DMS53 (cell line): ENCODE data around the gene PNPLA5.

Source experiments
- DNase-seq: peaks from one replicate; lab custom pipeline; 2025; lab: John Stamatoyannopoulos, UW

Gene PNPLA5

DNA sequence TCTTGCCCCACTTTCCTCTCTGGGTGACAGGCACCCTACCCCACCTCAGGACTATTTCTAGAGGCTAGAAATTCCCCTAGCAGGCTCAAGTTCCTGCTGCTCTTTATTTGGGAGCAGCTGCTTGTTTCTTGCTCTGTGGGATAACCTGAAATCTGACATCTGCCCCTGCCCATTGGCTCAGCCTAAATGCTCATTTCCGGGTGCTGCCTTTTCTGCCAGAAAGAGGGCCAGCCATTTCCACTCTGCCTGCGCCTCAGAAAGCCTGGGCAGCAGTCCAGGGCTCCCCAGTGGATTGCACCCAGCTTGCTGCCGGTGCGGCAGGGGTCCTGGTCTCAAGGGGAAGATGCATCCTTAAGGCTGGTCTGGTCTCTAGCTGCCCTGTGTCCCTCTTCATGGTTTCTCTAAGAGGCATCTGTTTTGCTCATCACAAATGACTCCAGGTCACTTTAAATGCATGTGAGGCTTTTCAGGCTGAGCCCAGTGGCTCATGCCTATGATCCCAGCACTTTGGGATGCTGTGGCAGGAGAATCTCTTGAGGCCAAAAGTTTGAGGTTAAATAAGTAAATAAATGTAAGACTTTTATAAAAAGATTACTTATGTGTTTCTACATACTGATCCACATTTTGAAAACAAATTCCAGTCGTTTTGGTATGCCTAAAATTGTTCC lies 10.3 kb upstream of the PNPLA5 start:
- no peak for DNase-seq

- no peak for DNase-seq
These were observed 8.4 kb upstream of the PNPLA5 start for GRCh38 chr22:43900206-43900605.

- peak; percentile 52 for DNase-seq
These were observed 6.0 kb upstream of the PNPLA5 start for GRCh38 chr22:43897751-43898261.

DNA sequence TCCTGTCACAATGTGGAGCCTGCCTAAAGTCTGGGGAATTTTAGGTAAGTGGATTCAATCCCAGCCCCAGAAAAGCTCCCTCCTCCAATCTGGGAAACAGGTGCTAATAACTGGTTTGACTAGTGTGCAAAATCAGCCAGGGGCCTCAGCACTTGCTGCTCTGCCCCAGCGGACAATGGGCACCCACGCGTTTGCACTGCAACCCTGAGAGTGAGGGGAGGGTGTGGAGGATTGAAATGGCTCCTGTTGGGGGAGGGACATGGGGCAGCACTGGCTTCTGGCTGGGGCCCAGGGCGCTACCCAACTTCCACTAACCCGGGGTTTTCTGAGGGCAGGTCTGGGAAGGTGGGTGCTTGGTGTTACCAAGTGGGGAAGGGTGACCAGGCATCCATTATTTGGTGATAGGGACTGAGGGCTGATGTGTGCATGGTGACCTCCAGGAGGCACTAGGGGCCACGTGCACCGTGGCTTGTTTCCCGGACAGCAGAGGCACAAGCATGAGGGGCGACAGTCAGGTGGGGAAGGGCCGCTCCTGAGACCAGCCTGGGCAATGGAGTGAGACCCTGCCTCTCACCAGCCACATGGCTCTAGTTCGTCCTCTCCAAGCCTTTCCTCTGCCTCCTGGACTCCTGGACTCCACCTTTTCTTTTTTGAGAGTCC lies 4.3 kb upstream of the PNPLA5 start:
- DNase-seq: no peak

- DNase-seq: no peak
These were observed 2.3 kb upstream of the PNPLA5 start for GRCh38 chr22:43894122-43894521.

GRCh38 chr22:43893266-43893665 lies 1.5 kb upstream of the PNPLA5 start:
- no peak for DNase-seq

DNA sequence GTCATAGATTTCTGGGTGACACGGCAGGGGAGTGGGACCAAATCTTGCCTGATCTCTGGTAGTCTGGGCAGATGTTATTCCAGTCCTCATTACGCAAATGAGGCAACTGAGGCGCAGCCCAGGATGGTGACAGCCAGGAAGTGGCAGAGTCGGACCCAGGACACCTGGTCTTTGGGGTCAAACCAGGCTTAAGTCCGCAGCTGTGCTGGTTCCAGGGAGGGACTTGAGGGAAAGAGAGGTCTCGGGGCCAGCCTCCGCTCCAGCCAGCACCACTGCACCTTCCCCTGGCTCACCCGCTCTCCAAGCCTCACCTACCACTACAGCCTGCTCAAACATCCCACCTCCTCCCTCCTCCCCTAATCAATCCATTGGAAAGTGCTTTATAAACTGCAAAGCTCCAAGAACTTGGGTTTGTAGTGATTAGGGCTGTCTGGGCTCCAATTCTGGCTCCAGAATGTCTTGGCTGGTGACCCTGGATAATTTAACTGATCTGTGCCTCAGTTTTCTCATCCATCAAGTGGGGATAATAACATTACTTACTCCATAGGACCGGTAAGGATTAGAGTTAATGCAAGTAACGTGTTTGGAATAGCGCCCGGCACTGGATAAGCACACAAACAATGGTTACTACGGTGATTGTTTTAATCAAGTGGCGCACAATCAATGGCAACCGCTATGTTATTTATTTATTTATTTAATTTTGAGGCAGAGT lies 526 bp upstream of the PNPLA5 start:
- peak; percentile 21 for DNase-seq

- DNase-seq: peak; percentile 70
These were observed 897 bp downstream of the PNPLA5 start for GRCh38 chr22:43890901-43891331.

DNA sequence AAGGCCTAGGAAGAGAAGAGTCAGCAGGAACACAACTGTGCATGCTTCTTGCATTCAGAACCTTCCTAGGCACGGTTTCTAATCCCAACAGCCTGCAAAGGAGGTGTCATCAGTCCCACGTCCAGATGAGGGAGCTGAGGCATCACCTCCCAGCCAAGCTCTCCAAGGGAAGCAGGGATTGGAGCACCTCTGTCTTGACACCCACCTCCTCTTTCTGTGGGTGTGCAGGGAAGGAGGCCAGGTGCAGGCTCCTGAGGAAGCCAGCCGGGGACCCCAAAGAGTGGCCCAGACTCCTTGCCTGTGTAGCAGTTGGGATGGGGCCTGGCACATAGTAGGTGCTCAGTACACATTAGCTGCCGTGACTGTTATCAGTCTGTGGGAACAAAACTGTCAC lies 2.0 kb downstream of the PNPLA5 start:
- peak; percentile 19 for DNase-seq

GRCh38 chr22:43889201-43889859 lies 2.5 kb downstream of the PNPLA5 start:
- DNase-seq: no peak

GRCh38 chr22:43888740-43889139 lies 3.1 kb downstream of the PNPLA5 start:
- DNase-seq: no peak

DNA sequence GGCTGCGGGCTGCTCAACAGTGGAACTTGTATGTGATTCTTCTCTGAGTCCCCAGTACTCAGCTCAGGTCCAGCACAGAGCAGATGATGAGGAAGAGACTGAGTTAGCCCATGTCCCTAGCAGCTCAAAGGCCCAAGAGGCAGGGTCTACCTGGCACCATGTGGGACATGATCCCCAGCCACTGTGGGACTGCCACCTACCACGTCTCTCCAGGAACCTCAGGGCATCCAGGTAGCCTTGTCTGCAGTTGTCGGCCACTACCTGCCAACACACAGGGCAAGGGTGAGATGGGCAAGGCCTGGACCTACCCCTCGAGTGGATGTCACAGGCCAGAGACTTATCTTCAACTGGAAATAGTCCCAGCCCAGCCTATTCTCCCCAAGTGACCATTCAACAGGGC lies 4.4 kb downstream of the PNPLA5 start:
- DNase-seq: no peak

DNA sequence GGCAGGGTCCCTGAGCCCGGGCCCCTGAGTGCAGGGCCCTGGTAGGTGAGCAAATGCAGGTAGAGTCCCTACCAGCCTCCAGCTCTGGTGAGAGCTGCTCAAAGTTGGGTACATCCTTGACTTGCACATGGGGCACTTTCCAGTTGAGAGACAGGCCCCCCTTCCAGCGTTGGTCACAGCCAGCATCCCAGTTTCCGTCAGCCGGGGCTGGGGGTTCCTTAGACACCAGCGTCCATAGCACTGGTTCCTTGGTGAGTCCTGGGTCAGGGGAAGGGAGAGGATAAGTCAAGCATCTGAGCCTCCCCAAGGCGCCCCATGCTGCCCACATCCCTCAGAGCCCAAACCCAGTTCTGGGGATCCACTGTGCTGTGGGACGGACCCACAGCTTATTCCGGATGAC lies 5.6 kb downstream of the PNPLA5 start:
- no peak for DNase-seq

DNA sequence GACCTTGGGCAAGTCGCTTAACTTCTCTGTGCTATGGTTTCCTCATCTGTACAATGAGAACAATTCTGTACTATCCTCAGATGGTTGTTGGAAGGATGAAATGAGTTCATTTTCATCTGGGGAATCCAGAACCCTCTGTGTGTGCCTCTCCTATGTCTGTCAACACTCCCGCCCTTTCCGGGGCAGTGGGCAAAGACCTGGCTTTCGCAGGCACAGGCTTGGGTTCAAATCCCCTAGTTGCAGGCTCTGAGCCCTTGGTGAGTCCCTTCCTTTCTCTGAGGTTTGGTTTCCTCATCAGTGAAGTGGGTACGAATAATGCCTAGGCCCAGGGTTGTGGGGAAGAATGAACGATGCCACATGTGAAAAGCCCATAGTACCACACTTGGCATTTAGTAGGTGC lies 6.0 kb downstream of the PNPLA5 start:
- DNase-seq: no peak

DNA sequence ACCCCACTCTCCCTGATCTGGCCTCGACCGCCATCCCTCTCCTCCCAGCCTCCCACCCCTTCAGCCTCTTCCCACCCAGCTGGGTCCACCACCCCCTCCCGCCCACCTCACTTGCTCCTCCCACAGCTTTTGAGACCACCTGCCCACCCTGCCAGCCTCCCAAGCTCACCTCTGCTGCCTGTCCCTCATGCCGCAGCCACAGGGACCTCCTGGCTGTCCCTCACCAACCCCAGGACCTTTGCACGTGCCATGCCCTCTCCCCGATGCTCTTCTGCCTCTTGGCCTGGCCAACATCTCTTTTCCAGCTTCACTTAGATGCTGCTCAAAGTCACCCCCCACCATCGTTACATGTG lies 6.5 kb downstream of the PNPLA5 start:
- DNase-seq: no peak

DNA sequence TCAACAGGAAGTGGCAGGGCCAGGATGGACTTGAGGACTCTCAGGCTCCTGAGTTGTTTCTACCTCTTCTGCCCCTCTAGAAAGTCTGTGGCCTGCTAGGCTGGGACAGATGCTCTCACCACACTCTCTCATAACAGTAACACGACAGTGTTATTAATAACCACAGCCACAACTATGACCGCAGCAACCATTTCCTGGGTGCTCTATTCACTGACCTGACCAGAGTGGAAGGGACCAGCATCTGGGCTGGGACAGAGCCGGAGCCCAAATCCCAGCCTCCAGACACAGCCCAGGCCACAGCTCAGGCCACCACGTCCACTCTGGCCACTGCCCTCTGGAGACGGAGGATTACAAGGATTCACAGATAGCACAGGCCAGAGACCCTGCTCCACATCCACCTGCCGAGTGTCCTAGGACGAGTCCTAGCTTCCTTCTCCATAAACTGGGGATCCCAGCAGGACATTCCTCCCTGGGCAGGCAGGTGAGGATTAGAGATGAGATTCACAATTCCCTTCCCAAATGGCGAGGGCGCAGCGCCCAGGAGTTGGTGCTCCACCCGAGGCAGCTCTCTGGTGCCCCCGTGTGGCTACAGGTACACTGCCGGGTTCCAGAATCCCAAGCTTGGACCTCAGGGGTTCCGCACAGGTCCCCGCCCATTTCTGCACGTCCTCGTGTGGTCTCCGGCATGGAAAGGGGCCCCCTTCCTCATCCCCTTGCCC lies 7.1 kb downstream of the PNPLA5 start:
- peak; percentile 69 for DNase-seq

DNA sequence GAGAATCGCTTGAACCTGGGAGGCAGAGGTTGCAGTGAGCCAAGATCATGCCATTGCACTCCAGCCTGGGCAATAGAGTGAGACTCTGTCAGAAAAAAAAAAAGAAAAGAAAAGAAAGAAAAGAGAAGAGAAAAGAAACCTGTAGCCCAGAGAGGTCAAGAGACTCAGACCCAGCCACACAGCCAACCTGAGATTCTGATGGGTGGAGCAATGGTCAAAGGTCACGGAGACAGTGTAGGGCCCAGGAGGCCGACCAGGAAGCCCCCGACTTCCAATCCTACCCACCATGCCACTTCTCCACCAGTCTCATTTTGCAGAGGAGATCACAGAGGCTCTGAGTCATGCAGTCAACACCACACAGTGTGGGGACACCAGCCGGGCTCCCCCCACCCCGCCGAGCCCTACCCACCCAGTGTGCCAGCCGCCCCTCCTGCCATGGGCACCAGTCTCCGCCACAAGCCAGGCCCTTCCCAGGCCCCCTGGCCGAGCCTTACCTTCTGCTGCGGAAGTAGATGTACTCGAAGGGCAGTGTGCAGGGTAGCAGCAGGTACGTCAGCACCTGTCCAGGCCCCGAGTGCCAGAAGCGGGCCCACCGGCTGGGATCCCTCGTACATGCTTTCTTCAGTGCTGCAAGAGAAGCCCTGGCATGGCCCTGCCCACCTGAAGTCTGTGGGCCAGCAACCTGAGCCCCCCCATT lies 7.9 kb downstream of the PNPLA5 start:
- no peak for DNase-seq

DNA sequence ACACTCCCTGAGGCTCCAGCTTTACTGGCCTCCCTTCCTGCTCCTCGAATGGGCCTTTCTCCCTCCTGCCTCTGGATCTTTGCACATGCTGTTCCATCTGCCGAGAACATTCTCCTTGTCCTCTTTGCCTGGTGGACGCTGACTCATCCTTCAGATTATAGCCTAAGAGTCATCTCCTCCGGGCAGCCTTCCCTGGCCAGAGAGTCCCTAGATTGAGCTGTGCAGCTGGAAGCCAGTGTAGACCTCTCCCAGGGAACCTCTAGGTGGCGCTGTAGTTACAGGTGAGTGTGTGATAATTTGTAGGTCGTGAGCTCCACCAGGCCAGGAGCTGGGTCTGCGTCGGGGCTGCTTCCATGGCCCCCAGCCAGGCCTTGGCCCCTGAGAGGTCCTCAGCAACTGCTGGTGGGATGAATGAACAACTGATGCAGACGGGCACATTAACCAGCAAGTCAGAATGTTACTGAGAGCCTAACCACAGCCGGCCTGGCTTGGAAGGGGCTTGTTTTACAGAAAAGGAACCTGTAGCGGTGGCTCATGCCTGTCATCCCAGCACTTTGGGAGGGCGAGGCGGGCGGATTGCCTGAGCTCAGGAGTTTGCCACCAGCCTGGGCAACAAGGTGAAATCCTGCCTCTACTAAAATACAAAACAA lies 8.7 kb downstream of the PNPLA5 start:
- DNase-seq: peak; percentile 91

DNA sequence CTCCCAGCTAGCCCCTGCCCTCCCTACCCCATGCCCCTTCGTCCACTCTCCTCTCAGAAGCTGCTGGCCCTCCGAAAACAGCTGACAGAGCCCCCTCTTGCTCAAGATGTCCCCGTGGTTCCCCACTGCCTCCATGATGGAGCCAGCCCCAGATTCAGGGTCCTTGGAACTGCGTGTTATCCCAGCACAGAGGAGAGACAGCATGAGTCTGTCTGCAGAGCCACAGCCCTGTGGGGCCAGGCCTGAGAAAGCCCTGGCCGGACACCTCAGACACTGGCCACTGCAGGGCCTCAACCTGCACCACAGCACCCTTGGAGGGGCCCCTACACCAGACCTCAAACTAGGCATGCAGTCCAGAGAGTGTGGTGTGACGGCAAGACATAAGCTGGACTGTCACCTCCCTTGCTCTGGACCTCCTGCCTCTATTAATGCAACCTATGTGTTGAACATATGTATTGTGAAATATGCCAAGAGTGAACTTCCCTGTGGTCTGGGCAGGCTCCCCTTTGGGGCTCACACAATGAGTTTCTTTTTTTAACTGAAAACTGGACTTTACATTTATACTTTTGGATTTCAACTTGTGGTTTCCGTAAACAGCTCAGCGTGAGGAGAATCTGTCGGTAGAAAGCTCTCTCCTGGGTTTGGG lies 9.6 kb downstream of the PNPLA5 start:
- no peak for DNase-seq
